ENCODE measurements around the gene DPF1.

The DPF1 gene

GRCh38 chr19:38195237-38195636 is 28.8 kb downstream of the DPF1 start:
- DNase-seq: no peak

- no peak for DNase-seq
Measured at GRCh38 chr19:38194061-38194701, 29.8 kb downstream of the DPF1 start.

- DNase-seq: peak; percentile 79
Measured at GRCh38 chr19:38193445-38193844, 30.6 kb downstream of the DPF1 start.

- no peak for DNase-seq
Measured at GRCh38 chr19:38191747-38192146, 32.3 kb downstream of the DPF1 start.

GRCh38 chr19:38190793-38191192 is 33.2 kb downstream of the DPF1 start:
- no peak for DNase-seq

GRCh38 chr19:38190061-38190460 is 34.0 kb downstream of the DPF1 start:
- DNase-seq: no peak

GRCh38 chr19:38185562-38185961 is 38.5 kb downstream of the DPF1 start:
- DNase-seq: no peak

GRCh38 chr19:38184815-38185214 is 39.2 kb downstream of the DPF1 start:
- no peak for DNase-seq

GRCh38 chr19:38183251-38183897 is 40.6 kb downstream of the DPF1 start:
- no peak for DNase-seq

- DNase-seq: no peak
Measured at GRCh38 chr19:38182536-38183210, 41.3 kb downstream of the DPF1 start.

- no peak for DNase-seq
Measured at GRCh38 chr19:38180071-38180470, 44.0 kb downstream of the DPF1 start.

- no peak for DNase-seq
Measured at GRCh38 chr19:38175422-38175821, 48.6 kb downstream of the DPF1 start.

GRCh38 chr19:38173291-38174041 is 50.6 kb downstream of the DPF1 start:
- peak; percentile 27 for DNase-seq

GRCh38 chr19:38172001-38172400 is 52.0 kb downstream of the DPF1 start:
- DNase-seq: no peak

- no peak for DNase-seq
Measured at GRCh38 chr19:38170334-38170733, 53.7 kb downstream of the DPF1 start.

GRCh38 chr19:38168637-38169036 is 55.4 kb downstream of the DPF1 start:
- no peak for DNase-seq

GRCh38 chr19:38165335-38165734 is 58.7 kb downstream of the DPF1 start:
- DNase-seq: no peak

GRCh38 chr19:38164526-38164925 is 59.5 kb downstream of the DPF1 start:
- DNase-seq: no peak

- no peak for DNase-seq
Measured at GRCh38 chr19:38163419-38164290, 60.4 kb downstream of the DPF1 start.

GRCh38 chr19:38162632-38163031 is 61.4 kb downstream of the DPF1 start:
- no peak for DNase-seq

- DNase-seq: no peak
Measured at GRCh38 chr19:38162094-38162493, 61.9 kb downstream of the DPF1 start.
